GM19468 (cell line): Measurements from ENCODE around the gene SOX15.
"Not testable (repeated sequence)": the region's sequence is repeated elsewhere in the genome, so short reads cannot be mapped to it uniquely, and the experiment has no call there.

Source experiments
- ATAC-seq: cut with Tn5 transposase; IDR thresholded peaks from one replicate; pipeline ENCODE4 v1.9.1; 2021; ENCODE audit warnings: mild to moderate bottlenecking, moderate library complexity, moderate number of reproducible peaks; ENCODE audit not compliant: unreplicated experiment; ENCODE audit errors: extremely low read depth

The SOX15 gene

DNA sequence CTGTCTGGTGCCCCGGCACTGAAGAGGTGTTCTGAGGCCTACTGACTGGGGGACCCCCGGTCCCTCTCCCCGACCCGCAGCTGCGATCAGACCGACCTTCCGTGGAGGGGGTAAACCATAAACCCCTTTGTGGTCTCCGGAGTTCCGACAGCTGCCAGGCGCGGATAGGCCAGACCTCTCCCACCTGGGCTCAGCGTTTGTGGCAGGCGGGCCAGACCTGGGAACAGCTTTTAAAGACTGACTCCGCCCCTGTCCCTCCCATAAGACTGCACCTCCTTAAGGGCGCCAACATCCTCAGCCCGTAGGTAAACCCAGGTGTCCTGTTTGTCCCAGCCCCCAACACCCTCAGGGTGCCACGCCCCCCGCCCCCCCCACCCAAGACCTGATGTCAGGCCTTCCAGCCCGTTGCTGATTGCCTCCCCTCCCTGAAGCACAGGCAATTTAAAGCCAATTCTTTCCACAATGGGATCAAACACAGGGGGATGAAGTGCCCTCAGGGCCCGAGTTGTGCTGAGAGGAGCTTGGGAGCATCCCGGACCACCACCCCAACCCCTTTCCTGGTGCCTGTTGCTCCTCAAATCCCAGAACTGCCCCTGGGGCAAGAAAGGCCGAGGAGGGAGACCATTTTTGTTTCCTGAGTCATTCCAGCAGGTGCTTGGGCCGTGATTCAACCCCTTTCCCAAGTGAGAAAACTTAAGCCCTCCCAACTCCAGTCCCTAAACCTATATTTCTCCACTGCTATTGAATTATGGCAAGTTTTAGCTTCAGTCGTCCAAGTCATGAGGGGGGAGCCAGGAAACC, at the start of gene SOX15:
TSS of gene SOX15 (minus strand) at position 204 of the 801 bp plus-strand sequence. CDS start 418 bp downstream, outside the sequence.
- ATAC-seq = no peak

- ATAC-seq = no peak
Observed at GRCh38 chr17:7636163-7636562, 46.3 kb upstream of the SOX15 start.

DNA sequence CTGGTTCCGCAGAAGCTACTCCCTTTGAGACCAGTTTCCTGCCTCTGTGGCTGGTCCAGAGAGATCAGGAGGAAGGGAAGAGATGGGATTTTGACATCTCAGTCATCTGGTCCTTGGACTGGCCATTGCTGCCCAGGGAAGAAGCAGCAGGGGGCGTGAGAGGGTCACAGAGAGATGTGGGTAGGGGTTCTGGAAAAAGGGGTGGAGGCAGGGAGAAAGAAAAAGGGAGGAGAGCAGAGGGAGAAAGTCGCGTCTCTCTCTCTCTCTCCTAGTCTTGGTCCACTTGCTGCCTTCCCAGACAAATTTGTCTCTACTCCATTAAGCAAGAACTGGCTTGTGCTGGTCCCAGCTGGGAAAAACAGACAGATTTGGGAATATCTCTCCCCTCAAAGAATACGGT, 44.5 kb upstream of the SOX15 start:
- no peak for ATAC-seq

GRCh38 chr17:7633093-7633492, 43.2 kb upstream of the SOX15 start:
- no peak for ATAC-seq

GRCh38 chr17:7632492-7632894, 42.6 kb upstream of the SOX15 start:
- no peak for ATAC-seq

DNA sequence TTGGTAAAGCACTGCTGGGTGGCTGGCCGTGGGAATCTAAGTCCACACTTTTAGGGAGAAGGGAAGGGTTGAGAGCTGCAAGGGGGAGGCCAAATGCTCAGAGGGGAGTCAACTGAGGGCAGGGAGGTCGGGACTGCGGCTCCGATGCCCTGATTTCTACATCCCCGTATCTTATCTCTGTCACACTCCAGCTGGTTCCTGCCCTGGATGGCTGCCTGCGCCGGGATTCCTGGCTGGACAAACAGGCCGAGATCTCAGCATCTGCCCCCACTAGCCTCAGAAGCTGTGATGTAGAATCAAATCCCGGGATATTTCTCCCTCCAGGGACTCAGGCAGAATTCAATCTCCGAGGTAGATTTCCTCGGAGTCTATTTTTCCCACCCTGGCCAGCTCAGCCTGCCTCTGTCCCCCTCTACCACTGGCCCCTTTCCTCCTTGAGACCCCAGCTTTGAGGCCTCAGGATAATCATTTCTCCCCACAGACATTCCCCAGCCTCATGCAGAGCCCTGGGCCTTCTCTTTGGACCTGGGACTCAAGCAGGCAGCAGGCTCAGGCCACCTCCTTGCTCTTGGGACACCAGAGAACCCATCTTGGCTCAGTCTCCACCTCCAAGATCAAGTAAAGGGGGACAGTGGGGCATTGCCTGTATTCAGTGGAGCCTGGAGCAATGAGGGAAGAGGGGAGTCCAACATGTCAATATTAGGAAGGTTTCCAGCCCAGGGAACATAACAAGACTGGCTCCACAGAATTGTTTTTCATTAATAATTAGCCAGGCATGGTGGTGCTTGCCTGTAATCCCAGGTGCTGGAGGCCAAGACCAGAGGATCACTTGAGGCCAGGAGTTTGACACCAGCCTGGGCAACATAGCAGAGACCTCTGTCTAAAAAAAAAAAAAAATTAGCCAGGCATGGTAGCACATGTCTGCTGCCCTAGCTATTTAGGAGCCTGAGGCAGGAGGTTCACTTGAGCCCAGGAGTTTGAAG, 41.8 kb upstream of the SOX15 start:
- no peak for ATAC-seq

DNA sequence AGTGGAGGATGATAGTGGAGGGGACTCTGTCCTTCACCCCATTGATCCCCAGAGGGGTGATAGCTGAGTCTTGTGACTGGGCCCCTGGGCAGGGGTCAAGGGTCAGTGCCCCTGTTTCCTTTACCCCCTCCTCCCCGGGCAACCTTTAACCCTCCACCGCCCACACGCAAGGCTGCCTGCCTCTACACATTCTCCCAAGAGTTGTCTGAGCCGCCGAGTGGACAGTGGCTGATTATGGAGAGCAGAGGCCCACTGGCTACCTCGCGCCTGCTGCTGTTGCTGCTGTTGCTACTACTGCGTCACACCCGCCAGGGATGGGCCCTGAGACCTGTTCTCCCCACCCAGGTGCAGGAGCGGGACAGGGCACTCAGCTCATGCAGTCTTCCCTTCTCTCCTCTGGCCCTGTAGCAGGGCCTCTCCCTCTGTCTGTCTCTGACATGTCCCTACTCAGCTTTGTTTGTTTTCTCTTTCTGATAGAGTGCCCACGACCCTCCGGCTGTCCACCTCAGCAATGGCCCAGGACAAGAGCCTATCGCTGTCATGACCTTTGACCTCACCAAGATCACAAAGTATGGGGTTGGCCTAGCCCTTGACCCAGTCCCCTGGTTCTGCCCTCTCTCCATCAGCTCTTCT, 40.2 kb upstream of the SOX15 start, which contains the start of gene SHBG:
TSS of gene SHBG (plus strand) at position 197 of the 633 bp plus-strand sequence. CDS start at position 235, 38 bp downstream.
- ATAC-seq = no peak

DNA sequence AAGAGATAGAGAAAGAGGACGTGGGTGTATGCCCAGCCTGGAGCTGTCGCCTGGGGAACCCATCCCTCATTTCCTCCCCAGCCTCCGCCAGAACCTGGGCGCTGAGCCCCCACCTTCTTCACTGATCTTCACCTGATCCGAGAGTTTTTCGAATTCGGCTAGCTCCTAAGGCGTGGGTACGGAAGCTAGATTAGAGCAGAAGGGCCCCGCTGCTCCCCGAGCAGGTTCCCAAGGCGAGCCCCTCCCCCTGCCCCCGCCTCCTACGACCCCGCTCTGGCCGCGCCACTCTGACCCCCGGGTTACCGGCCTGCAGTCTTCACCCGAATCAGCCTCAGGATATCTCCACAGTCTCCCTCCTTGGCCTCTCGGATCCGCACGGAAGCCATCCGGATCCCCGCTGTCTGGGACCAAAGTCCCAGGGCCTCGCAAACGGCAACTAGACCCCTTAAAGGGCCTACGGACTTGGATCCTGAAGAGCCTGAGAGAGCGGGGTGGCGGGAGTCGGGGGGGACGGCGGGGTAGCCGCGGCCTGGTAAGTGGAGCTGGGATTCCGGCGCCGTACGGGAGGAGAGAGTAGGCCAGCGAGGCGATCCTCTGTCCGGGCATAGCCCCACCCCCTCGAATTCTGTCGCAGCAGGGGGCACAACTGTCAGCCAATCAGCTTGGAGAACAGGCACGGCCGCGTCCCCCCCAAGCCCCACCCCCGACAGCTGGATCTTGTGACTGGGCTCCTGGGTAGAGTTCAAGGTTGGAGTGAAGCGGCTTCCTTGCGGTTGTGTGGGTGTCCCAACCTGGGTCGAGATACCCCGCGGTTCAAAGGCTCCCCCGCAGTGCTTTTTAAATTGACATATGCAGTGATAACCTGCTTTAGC, 37.6 kb upstream of the SOX15 start, which contains the start of gene SAT2:
TSS of gene SAT2 (minus strand) at position 572 of the 872 bp plus-strand sequence. CDS start at position 386, 186 bp downstream.
- ATAC-seq = no peak

GRCh38 chr17:7626956-7627249, 37.0 kb upstream of the SOX15 start:
- no peak for ATAC-seq

- ATAC-seq = no peak
Observed at GRCh38 chr17:7626307-7626706, 36.4 kb upstream of the SOX15 start.

GRCh38 chr17:7625749-7626148, 35.9 kb upstream of the SOX15 start:
- not testable (repeated sequence) for ATAC-seq

- ATAC-seq = no peak
Observed at GRCh38 chr17:7623661-7624060, 33.8 kb upstream of the SOX15 start.

GRCh38 chr17:7620835-7621234, 30.9 kb upstream of the SOX15 start:
- no peak for ATAC-seq

GRCh38 chr17:7618608-7619007, 28.7 kb upstream of the SOX15 start:
- no peak for ATAC-seq

DNA sequence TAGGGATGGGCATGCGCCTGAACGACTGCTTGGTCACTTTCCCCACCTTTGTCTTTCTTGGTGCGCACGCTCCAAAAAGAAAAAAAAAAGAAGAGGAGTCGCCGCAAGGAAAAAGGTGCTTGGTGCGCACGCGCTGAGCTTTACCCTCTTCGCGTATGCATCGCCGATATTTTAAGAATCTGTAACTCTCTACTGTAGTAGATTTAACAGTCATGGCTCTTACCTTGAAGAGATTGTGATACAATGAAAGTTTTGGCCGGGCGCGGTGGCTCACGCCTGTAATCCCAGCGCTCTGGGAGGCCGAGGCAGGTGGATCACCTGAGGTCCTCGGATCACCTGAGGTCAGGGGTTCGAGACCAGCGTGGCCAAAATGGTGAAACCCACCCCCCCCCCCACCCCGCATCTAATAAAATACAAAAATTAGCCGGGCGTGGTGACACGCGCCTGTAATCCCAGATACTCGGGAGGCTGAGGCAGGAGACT, 25.4 kb upstream of the SOX15 start:
- no peak for ATAC-seq

DNA sequence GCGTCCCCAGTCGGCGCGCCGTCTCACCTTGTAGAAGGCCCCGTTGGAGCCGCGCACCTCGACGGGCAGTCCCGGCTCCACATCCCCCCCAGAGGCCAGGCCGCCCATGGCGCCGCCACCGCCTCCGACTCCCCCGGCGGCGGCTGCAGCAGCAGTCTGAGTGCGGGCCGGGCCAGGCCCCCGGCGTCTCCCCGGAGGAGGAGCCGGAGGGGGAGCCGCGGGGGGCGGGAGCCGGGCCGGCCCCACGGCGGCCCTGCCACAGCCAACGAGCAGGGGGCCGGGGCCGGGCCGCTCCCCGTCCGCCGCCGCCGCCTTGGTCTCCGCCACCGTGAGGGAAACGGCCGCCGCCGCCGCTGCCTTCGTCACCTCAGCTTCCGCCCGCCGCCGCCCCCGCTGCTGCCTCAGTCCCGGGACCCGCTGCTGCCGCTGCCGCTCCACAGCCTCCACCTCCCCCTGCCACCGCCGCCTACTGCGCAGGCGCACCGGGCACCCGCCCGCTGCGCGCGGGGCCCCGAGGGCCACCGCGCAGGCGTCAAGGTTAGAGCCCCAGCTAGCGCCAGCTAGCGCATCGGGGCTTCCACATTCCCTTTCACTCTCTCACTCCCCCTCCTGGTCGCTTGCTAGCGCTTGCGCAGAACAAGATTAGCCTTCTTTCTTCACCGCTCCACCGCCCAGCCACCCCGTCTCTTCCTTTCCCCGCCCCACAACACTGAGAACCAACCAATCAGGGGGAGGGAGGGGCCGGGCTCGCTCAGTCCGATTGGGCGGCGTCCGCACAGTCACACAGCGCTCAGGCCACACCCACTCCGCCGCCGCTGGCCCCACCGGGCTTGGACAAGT, 24.8 kb upstream of the SOX15 start, which contains the start of gene FXR2:
TSS of gene FXR2 (minus strand) at position 473 of the 840 bp plus-strand sequence. CDS start at position 108, 365 bp downstream.
- ATAC-seq = peak; percentile 84

DNA sequence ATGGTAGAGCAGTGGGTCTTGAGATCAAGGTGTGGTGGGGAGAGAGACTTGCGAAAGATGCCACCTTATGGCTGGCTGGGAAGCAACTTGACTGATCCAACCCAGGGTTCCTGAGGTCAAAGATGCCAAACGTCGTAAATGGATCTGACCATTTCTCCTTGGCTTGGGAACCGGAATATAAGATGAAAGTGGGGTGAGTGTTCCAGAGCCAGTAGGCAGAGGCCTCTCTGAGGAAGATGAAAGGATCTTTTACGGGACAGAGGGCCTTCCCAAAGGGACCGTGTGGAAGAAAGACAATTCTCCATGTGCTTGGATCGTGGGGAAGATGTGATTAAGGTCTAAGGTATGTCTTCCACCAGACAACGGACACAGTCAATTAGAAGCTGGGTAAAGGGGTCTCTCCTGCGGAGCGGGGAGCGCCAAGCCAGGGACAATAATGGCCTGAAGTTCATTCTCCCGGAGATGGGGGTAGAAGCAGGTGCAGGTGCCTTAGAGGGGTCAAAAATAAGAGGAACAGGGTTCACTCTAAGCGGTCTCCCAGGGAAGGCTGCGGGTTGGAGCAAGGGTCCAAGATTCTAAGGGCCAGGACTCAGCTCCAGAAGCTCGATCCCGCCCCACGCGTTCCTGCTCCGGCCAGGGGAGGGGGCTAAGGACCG, 24.0 kb upstream of the SOX15 start:
- ATAC-seq = no peak

DNA sequence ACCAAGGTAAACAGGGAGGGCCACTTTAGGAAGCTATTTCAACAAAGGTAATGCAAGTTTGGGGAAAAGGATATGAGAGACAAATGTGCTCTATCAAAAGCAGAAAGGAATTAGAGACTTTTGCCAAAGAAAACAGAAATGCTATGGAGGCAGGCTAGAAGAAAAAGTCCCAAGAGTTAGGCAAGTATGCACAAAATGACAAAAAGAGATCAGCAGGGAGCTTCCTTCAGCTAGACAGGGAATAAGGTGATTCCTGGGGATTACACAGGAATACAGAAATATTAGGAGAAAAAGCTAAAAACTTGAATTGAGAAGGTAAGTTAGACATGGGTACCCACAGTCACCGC, 22.4 kb upstream of the SOX15 start:
- no peak for ATAC-seq
